DLD1 (cell line): ENCODE measurements around the gene AOAH.
"Not testable (repeated sequence)": the region's sequence is repeated elsewhere in the genome, so short reads cannot be mapped to it uniquely, and the experiment has no call there.

Experiments
- in situ Hi-C: cut with HindIII; loops from 2 replicates; pipeline ENCODE4 v1.10.0; 2017; ENCODE audit warnings: low sequenced_read_pairs

Gene AOAH

GRCh38 chr7:36514289-36515243 lies 209.7 kb downstream of the AOAH start:
- in situ Hi-C loops: no loop called here

- in situ Hi-C loops: no loop called here
Measured at GRCh38 chr7:36513393-36513792, 210.9 kb downstream of the AOAH start.

DNA sequence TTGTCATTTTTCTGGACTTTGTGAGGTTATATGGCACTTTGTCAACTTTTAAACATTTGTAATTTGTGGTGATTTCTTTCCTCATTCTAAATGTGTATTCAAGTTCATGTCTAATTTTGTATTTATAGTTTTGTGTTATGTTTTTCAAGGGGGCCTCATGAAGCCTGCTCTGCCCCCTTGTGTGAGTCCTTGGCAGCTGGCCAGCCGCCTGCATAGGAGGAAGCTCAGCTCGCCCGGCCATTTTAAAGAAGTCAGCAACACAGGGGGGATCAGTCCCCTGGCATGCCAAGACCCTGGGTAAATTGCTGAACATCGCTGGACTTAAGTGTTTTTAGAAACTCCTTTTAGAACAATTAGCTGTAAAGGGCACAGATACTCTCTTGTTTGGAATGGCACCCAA lies 211.7 kb downstream of the AOAH start:
- in situ Hi-C loops: no loop called here

GRCh38 chr7:36509962-36510361 lies 214.3 kb downstream of the AOAH start:
- in situ Hi-C loops: no loop called here

- in situ Hi-C loops: no loop called here
Measured at GRCh38 chr7:36507475-36508440, 216.5 kb downstream of the AOAH start.

- in situ Hi-C loops: no loop called here
Measured at GRCh38 chr7:36506820-36507219, 217.5 kb downstream of the AOAH start.

DNA sequence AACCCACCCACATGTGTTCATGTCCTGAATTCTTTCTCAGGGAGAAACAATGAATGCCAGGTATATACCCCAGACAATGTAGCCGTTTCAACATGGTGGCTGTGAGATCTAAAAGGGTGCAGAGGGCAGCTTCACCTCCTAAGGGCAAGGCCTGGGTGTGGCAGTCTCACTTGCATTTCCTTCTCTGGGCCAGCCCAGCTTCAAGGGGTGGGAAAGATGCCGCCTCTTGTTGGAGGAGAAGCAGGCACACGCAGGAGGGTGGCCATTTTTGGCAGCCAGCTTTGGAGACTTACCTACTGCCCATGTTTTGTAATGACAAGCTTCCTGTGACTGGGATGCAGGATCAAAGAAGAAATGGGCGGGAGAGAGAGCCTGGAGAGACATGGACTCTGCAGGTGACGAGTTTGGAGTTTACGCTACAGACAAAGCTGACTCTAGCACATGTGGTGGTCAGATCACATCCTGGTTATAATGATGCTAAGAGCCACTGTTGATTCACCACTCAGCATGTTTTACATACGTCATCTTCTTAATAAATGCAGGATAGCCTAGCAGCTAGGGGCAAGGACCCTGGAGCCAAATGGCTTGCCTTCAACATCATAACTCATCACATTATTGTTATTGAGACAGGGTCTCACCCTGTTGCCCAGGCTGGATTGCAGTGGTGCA lies 218.0 kb downstream of the AOAH start:
- in situ Hi-C loops: no loop called here

- in situ Hi-C loops: not testable (repeated sequence)
Measured at GRCh38 chr7:36504617-36505016, 219.7 kb downstream of the AOAH start.

GRCh38 chr7:36504216-36504615 lies 220.1 kb downstream of the AOAH start:
- in situ Hi-C loops: not testable (repeated sequence)

GRCh38 chr7:36497775-36498174 lies 226.5 kb downstream of the AOAH start:
- in situ Hi-C loops: loop anchor here (25.0 kb wide), 2 partner anchors 465 to 715 kb away; no protein-coding TSS in a partner anchor

DNA sequence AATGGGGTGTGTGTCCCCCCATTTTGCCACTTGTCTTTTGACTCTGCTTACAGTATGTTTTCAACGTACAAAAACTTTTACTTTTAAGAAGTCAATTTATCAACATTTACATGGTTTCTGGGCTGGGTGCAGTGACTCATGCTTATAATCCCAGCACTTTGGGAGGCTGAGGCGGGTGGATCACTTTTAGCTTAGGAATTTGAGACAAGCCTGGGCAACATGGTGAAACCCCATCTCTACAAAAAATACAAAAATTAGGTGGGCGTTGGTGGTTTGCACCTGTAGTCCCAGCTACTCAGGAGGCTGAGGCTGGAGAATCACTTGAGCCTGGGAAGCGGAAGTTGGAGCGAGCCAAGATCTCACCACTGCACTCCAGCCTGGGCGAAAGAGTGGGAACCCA lies 227.1 kb downstream of the AOAH start:
- in situ Hi-C loops: loop anchor here (25.0 kb wide), 2 partner anchors 465 to 715 kb away; no protein-coding TSS in a partner anchor

DNA sequence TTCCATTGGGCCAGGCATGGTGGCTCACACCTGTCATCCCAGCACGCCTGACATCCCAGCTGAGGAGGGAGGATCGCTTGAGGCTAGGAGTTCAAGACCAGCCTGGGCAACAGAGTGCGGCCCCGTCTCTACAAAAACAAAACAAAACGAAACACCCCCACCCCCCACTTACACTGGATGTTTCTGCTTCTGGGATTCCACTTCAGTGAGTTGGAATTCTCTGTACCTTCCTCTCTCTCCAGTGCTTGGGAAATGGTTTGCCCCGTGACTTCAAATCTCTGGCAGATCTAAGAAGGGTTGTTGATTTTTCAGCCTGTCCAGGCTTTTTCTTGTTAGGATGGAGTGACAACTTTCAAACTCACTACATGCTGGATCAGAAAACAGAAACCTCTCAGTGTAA lies 227.7 kb downstream of the AOAH start:
- in situ Hi-C loops: loop anchor here (25.0 kb wide), 2 partner anchors 466 to 716 kb away; no protein-coding TSS in a partner anchor

DNA sequence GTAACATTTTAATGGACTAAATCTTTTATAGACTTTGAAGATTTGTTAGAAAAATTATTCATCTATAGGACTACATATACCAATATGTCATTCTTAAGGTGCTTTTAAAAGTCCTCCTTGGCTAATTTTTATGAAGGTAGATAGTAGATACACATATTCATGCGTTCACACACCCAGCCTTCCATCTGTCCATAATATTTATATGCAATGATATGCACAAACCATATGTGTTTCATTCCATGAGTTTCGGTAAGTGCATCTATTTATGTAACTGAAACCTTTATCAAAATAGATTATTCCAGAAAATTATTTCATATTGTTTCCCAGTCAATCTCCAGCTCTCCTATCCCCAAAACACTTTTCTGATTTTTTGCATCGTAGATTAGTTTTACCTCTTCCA lies 233.0 kb downstream of the AOAH start:
- in situ Hi-C loops: loop anchor here (25.0 kb wide), 2 partner anchors 471 to 721 kb away; no protein-coding TSS in a partner anchor

GRCh38 chr7:36490419-36490830 lies 233.9 kb downstream of the AOAH start:
- in situ Hi-C loops: loop anchor here (25.0 kb wide), 2 partner anchors 472 to 722 kb away; no protein-coding TSS in a partner anchor

DNA sequence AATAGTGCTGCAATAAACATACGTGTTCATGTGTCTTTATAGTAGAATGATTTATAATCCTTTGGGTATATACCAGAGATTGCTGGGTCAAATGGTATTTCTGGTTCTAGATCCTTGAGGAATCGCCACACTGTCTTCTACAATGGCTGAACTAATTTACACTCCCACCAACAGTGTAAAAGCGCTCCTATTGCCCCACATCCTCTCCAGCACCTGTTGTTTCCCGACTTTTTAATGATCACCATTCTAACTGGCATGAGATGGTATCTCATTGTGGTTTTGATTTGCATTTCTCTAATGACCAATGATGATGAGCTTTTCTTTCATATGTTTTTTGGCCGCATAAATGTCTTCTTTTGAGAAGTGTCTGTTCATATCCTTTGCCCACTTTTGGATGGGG lies 235.6 kb downstream of the AOAH start:
- in situ Hi-C loops: loop anchor here (25.0 kb wide), 2 partner anchors 474 to 724 kb away; no protein-coding TSS in a partner anchor

DNA sequence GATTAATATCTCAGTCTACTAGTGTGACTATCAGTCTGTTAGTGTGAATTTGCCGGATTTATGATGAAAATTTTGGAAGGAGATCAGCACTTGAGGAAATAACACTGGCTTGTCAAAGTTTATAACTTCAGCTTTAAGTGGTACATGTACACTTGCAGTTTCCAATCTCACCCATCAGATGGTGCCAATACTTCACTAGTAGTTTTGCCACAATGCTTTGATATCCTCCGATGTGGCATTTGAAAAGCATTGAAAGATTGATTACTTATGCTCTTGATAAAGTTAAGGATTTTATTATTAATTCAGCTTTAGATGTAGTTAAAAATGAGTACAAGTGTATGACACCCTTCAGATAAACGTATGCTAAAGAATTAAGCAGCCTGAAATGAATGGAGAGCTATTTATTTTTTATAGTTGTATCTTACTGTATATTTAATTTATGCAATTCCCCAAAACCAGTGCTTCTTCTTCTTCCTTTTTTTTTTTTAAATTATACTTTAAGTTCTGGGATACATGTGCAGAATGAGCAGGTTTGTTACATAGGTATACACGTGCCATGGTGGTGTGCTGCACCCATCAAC lies 236.4 kb downstream of the AOAH start:
- in situ Hi-C loops: loop anchor here (25.0 kb wide), 2 partner anchors 474 to 724 kb away; no protein-coding TSS in a partner anchor

DNA sequence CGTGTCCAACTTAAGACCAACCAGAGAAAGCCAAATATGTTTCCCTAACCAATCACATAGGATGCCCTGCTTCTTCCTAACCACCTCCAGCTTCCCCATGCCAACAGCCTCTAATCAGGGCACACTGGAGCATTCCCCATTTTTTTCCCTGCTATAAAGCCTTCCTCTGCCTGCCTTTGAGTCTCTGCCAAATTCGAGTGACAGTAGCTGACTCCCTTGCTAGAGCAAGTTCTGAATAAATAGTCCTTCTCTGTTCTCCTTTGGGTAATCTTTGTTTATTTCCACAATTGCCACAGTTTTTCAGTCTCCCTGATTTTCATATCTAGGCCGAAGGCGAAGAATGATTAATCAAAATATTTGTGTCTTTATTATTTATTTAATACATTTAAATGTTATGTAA lies 238.0 kb downstream of the AOAH start:
- in situ Hi-C loops: loop anchor here (25.0 kb wide), 2 partner anchors 476 to 726 kb away; no protein-coding TSS in a partner anchor

DNA sequence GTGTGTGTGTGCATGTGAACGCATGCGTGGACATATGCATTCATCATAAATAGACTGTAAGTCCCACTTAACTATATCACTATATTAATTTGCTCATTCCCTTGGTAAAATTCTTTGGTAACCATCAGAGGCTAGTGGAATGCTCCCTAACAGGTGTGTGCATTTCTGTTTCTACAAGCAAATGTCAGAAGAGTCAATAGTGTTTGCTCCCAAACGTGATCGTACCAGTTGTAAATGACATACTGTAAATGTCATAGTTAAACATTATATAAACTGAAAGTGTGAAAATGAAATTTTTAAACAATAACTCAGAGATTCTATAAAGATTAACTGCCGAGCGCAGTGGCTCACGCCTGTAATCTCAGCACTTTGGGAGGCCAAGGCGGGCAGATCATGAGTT lies 240.0 kb downstream of the AOAH start:
- in situ Hi-C loops: loop anchor here (25.0 kb wide), 2 partner anchors 478 to 728 kb away; no protein-coding TSS in a partner anchor

- in situ Hi-C loops: loop anchor here (25.0 kb wide), 2 partner anchors 478 to 728 kb away; no protein-coding TSS in a partner anchor
Measured at GRCh38 chr7:36483853-36484252, 240.4 kb downstream of the AOAH start.

GRCh38 chr7:36478745-36479144 lies 245.5 kb downstream of the AOAH start:
- in situ Hi-C loops: loop anchor here (25.0 kb wide), 2 partner anchors 484 to 734 kb away; no protein-coding TSS in a partner anchor
